NOMO-1 (cell line): ENCODE results near the gene TMEM38A.
"Not testable (repeated sequence)": the region's sequence is repeated elsewhere in the genome, so short reads cannot be mapped to it uniquely, and the experiment has no call there.

Experiments
- DNase-seq, 2 experiments: peaks; one replicate each; lab custom pipeline; 2025; ENCODE audit not compliant: unreplicated experiment in 2 of 2; lab: John Stamatoyannopoulos, UW

The TMEM38A gene

DNA sequence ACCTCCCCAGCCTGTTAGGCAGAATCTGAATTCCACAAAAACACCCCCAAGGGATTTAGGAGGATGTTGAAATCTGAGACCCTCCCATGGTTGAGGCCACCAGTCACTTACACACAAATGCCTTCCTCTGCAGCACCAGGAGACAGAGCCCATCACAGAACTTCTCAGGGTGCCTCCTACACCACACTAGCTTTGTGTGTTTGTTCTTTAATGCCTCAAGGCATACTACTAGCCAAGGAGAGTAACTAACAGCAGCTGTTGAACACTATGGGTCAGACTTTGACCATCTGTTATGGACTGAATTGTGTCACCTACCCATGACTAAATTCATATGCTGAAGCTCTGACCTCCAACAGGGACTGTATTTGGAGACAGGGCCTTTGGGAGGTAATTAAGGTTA, 23.4 kb upstream of the TMEM38A start:
- no peak for DNase-seq

DNA sequence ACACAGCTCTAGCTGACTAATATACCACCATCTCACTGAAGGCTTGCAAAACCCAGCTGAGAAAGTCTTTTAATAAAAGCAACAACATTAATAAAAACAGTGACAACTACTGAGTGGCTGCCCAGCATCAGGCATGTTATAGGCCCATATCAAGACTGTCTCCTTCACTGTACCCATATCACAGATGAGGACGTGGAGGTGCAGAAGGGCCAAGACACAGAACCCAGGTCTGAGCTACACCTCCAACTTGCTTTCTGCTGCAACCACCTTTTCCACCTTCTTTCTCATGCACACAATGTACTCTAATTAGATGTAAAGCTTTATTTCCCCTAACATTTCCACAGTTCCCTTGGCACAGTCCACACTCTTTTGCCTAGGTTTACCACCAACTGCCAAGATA, 22.3 kb upstream of the TMEM38A start:
- no peak for DNase-seq

DNA sequence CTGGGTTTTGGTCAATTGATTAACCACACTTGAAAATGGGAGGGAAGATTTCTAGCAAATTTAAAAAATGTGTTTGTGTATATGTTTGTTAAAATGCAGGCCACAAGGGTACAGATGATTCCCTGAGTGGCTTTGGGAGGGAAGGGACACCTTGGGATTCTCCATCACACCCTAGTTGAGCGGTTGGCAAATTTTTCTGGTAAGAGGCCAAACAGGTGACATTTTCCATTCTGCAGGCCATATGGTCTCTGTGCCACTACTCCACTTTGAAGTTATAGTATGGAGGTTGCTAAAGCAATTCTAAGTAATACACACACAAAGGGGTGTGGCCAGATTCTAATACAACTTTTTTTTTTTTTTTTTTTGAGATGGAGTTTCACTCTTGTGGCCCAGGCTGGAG, 20.0 kb upstream of the TMEM38A start:
- DNase-seq, result no peak

DNA sequence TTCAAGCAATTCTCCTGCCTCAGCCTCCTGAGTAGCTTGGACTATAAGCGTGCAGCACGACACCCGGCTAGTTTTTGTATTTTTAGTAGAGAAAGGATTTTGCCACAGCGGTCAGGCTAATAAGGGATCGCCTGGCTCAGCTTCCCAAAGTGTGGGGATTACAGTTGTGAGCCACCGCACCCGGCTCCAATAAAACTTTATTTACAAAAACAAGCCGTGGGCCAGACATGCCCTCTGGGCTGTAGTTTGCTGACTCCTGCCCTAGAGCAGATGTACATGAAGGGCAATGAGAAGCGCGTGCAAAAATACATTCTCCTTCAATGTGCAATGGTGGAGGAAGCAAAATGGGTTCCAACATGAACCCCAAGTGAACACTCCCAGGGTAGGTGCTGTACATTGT, 19.2 kb upstream of the TMEM38A start:
- no peak for DNase-seq

DNA sequence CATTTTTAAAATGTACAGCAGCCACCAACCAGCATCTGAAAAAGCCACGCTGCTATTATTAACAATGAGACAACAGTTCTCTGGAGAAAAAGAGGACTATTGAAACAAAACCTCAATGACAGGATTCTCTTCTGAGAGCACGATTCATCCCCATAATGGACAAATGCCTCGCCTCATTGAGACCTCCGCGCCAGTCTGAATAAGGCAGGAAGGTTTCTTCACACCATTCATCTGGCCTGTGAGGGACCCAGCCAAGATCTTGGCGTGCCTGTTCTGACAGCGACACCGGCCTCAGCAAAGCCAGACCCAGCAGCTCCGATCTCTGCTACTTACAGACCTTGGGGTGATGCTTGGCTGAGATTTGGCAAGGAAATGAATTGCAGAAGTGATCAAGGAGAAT, 15.8 kb upstream of the TMEM38A start:
- DNase-seq, result no peak

DNA sequence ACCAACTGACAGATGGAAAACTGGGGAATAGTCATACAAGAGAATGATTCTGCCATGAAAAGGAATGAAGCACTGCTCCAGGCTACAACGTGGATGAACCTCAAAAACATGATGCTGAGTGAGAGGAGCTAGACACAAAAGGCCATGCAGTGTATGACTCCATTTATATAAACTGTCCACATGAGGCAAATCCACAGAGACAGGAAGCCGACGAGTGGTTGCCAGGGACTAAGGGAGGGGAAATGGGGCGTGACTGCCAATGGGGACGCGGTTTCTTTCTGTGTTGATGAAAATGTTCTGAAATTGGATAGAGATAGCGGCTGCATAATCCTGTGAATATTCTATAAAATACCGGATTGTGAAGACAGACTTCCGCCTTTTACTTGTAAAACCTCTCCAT, 11.2 kb upstream of the TMEM38A start:
- DNase-seq, result no peak

DNA sequence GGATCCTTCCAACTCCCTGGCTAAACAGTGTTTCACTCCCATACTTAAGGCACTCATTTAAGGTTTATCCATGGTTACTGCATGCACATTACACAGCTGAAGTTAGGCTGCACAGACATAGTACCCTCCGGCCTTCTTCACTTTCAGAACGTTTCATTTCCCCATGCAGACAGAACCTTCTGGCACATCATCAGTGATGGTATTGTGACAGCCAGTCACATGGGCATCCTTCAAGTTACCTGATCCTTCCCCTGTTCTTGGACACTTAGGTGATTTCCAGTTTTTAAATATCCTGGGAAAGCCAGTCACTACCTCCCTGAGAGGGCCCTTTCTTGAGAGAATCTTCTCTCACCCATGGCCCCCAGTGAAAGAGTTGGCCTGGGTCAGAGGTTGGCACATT, 10.1 kb upstream of the TMEM38A start:
- DNase-seq, result no peak

DNA sequence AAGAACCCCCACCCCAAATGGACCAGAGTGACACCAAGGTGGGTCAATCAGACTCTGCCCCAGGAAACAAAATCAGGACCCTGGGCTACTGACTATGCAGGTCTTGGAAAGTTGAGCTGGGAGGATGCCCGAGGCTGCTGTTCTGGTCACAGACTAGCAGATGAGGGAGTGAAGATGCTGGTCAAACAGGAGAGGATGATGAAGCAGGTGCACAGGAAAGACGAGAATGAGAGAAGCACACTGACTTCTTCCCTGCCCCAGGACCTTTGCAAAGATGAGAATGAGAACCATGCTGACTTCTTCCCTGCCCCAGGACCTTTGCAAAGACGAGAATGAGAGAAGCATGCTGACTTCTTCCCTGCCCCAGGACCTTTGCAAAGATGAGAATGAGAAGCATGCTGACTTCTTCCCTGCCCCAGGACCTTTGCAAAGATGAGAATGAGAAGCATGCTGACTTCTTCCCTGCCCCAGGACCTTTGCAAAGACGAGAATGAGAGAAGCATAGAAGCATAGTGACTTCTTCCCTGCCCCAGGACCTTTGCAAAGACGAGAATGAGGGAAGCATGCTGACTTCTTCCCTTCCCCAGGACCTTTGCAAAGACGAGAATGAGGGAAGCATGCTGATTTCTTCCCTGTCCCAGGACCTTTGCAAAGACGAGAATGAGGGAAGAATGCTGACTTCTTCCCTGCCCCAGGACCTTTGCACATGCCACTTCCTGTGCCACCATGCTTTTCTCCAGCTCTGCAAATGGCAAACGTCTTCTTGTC, 9.3 kb upstream of the TMEM38A start:
- not testable (repeated sequence) for DNase-seq

DNA sequence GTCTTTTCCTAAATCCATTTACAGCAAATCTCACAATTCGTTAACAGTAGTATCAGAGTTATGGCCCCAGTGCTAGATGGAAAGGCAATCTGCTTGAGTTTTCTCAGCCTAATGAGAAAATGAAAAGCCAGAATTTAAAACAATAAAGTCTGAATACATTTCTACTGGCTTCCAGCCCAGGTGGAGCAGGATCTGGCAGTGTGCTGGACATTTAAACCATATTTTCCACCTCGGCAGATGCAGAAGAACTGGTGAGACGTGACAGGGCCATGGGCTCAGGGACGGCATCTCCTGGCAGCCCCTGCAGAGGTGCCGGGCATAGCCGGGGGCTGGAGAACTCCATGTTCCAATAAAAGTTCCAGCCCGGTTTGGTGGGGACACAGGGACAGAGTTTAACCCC, 8.1 kb upstream of the TMEM38A start:
- DNase-seq, result no peak

DNA sequence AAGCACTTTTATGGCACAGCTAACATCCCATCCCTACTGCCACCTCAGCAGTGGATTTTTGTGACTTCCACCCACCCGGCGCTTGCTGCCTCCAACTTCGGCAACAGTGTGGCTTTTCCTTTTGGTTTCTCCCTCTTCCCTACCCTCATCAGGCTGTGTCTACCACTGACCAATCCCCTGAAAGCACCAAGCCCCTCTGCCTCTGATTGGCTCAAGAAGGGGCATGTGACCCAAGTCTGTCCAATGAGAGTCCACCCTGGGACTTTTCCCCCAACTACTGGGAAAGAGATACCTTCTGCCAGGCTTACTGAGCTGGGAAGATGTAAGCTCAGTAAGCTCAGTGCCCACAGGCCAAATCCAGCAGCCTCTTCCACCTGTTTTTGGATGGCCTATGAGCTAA, 6.8 kb upstream of the TMEM38A start:
- DNase-seq, result no peak

DNA sequence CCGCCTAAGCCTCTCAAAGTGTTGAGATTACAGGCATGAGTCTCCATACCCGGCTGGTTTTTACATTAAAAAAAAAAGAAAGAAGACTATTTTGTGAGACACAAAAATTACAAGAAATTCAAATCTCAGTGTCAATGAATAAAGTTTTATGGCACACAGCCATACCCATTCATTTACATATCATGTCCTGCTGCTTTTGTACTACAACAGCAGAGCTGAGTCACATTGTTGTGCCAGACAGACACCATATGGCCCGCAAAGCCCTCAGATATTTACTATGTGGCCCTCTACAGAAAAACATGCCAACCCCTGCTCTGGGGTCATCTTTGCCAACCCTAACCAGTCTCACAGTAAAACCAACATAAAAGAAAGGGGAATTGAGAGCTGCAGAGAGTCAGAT, 6.3 kb upstream of the TMEM38A start:
- DNase-seq, result no peak

DNA sequence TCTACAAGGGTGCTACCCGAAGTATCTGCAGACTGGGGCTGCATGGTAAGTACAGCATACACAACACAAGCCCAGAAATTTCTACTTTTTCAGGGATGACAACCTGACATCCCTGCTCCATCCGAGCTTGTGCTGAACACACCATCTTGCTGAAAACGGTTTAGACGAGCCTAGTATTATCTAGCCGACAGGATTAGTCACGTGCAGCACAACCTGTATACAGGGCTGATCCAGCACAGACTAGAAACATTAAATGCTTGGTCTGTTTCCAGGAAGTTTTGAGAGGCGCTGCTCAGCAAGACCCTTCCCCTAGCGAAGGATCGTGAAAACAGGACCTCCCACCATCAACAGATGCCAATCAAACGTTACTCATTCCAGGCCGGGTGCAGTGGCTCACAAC, 5.2 kb upstream of the TMEM38A start:
- no peak for DNase-seq

DNA sequence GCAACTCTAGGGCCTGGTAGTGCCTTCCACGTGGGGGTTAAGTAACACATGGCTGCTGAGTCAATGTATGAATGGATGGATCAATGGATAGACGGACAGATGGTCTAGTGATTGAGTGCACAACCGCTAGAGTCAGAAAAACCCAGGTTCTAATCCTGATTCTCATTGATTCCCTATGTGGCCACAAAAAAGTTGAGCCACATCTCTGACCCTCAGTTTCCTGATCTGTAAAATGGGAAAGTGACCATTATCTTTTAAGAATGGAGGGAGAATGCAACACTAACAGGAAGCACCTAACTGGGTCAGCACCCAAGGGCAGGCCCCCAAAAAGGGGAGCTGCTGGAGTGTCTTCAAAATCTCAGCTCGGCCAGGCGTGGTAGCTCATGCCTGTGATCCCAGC, 3.6 kb upstream of the TMEM38A start:
- DNase-seq, result no peak

DNA sequence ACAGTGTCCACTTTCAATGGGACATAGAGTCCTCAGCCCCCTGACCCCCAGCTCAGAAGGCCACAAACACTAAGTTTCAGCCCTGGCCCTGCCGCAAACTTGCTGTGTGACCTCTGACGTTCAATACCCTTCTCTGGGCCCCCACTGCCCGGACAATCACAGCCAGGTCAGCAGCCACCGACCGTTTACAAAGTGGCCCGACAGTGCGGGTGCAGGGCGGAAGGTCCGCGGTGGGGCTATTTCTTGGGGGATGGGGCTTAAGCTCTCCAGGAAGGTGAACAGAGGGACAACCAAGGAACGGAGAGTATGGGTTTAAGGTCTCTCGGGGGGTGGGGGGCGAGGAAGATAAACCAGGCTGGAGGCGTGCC, 1.5 kb upstream of the TMEM38A start:
- DNase-seq, result no peak

DNA sequence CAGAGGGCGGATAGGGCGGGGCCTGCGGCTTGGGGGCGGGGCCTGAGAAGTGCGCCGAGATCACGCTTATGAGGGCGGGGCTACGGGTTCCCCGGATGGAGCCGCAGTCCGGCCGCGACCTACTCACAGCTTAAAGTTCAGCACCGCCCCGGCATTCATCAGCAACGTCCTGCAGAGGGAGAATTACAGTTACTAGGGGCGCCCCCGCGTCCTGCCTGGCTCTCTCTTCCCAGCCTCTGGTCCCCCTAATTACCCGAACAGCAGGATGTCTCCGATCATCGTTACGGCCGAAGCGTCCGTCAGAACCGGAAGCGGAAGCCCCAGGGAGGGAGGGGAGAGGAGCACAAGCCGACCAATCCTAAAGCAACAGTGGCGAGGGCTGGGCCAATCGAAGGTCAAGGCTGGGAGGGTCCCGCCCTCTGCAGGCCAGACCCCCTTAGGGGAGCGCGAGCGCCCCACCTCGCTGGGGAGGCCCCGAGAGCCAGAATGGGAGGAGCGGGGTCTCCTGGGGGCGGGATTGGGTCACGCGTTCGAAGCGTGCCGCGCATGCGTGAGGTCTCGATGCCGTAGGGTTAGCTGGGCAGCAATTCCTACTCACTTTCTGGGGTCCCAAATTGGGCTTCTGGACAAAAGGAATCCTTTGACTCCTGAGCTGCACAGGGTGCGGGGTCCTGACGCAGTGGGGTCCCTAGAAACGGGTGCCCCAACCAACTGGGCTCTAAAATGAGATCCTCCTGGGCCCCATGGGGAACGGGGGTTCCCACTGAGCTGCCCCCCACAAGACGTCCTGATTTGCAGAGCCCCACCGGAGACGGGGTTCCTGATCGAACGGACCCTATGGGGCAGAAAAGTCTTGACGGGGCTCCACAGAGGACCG, 869 bp upstream of the TMEM38A start, which contains the start of gene SMIM7:
Gene SMIM7, minus strand, starts transcription at position 313 of the 877 bp plus-strand sequence. Its CDS starts 34 bp downstream, at position 279.
- peak; percentile 98 for DNase-seq

DNA sequence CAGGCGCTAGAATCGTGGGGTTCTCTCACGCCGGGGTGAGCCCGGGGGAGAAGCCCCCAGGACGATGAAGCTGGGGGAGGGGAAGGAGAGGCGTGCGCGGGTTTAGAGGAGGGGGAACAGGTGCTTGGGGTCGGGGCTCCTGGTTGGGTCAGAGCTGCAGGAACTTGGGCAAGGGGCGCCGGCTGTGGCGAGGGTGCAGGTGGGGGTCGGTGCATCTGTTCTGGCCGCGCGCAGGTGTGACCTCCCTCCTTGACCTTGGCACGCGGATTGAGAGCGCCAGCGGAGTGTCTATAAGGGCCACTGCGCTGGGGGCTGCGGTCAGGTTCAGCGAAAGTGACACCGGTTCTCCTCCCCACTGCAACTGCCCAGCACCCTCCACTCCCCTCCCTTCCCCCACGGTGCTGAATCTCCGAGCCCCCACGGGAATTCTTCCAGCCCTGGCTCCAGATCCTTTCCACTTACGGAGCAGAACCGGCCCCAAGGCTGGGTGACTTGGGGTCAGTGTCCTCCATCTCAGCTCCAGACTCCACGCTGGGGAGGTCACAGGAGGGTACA, 618 bp downstream of the TMEM38A start:
- no peak for DNase-seq

DNA sequence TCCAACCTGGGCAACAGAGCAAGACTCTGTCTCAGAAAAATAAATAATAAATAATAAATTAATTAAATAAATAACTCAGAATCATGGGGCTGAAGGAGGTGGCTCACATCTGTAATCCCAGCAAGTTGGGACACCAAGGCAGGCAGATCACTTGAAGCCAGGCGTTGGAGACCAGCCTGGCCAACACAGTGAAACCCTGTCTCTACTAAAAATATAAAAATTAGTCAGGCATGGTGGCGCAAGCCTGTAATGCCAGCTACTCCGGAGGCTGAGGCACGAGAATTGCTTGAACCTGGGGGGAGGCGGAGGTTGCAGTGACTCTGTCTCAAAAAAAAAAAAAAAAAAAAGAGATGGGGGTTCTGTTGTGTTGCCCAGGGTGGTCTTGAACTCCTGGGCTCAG, 7.2 kb downstream of the TMEM38A start:
- DNase-seq, result no peak

DNA sequence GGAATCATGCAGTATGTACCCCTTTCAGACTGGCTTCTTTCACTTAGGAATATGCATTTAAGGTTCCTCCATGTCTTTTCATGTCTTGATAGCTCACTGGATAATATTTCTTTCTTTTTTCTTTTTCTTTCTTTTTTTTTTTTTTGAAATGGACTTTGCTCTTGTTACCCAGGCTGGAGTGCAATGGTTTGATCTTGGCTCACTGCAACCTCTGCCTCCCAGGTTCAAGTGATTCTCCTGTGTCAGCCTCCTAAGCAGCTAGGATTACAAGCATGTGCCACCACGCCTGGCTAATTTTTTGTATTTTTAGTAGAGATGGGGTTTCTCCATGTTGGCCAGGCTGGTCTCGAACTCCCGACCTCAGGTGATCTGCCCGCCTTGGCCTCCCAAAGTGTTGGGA, 7.8 kb downstream of the TMEM38A start:
- DNase-seq, result not testable (repeated sequence)

DNA sequence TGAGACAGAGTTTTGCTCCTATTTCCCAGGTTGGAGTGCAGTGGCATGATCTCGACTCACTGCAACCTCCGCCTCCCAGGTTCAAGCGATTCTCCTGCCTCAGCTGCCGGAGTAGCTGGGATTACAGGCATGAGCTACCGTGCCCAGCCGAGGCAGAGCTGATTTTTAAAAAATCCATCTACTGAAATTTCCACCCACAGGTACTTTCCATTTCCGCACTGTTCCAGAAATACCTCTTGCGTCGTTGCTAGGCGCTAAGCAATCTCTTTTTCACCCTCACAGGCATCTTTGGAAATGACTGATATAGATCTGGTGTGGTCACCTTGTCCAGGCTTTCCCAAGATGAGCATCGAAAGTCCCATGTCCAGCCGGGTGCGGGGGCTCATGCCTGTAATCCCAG, 9.4 kb downstream of the TMEM38A start:
- no peak for DNase-seq

DNA sequence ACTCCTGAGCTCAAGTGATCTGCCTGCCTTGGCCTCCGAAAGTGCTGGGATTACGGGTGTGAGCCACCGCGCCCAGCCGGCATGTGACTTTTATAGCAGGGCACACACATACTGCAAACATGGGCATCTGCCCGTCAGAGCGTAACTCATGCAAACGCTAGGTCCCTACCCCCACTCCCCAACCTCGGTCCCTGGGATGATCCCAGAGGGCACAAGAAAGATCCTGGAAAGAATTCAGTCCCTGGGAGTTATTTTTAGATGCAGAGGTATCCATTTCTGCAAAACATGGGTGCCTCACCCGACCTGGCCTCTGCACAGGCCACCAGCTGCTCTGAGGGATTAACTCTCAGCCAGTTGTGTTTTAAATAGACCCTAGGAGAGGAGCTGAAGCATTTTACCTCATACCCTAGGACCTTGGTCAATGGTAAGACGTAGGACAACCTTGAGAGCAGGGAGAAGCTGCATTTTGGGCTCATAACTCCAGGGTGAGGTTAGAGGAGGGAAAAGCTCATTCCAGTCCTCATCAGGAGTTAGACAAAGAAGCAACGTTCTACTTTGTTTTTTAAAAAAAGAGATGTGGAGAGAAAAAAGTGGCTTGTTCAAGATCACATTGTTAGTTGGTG, 10.8 kb downstream of the TMEM38A start:
- DNase-seq, result no peak

DNA sequence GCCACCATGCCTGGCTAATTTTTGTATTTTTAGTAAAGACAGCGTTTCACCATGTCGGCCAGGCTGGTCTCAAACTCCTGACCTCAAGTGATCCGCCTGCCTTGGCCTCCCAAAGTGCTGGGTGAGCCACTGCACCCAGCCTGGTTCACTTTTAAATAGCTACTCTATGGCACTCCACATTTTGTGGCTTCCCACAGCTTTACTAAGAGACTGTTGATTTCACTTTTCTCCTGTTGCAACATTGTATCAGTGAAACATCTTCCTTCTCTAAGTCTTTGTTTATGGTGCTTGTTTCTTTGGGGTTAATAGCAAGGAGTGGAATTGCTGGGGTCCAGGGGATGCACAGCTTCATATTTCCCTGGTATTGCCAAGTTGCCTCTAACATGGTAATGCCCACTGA, 12.3 kb downstream of the TMEM38A start:
- peak; percentile 32 to 70 for DNase-seq
